Measurements from ENCODE around the gene LGALS13.

LGALS13 gene

GRCh38 chr19:39602224-39602623, at the start of gene LGALS13:
TSS of gene LGALS13 (plus strand) at chr19:39602524. CDS start at chr19:39602569, 45 bp downstream.
- ATAC-seq, result no peak
- DNase-seq, result no peak
- Mint-ChIP-seq H3K4me3 (no peak within 1 kb of the TSS), H3K27me3 (peaks cover 54% of the 10 kb centered on the region), H3K27ac (peak within 1 kb of the TSS in 1 of 2 donors; percentile 5), H3K4me1 (no peaks in the 10 kb centered on the region), H3K9me3 (peaks cover 0 to 8% of the 10 kb centered on the region in 2 donors)

GRCh38 chr19:39553082-39553652, 49.2 kb upstream of the LGALS13 start:
- no peaks in the 10 kb centered on the region for H3K9me3 Mint-ChIP-seq
- no peaks in the 10 kb centered on the region for H3K27me3 Mint-ChIP-seq
- H3K4me3 Mint-ChIP-seq, result no peak overlapping the region
- peaks cover 26% of the 10 kb centered on the region for H3K4me1 Mint-ChIP-seq
- peak overlapping the region in 1 of 2 donors; percentile 18 for H3K27ac Mint-ChIP-seq
- DNase-seq (no peak), ATAC-seq (no peak)

GRCh38 chr19:39554701-39555311, 47.5 kb upstream of the LGALS13 start:
- H3K9me3 Mint-ChIP-seq, result no peaks in the 10 kb centered on the region
- peaks cover 41% of the 10 kb centered on the region for H3K4me1 Mint-ChIP-seq
- H3K4me3 Mint-ChIP-seq, result no peak overlapping the region
- DNase-seq, result no peak
- ATAC-seq, result no peak
- no peak overlapping the region for H3K27ac Mint-ChIP-seq
- no peaks in the 10 kb centered on the region for H3K27me3 Mint-ChIP-seq

- no peak for ATAC-seq
- no peak overlapping the region for H3K27ac Mint-ChIP-seq
- no peaks in the 10 kb centered on the region for H3K9me3 Mint-ChIP-seq
- no peak overlapping the region for H3K4me3 Mint-ChIP-seq
- H3K4me1 Mint-ChIP-seq, result peaks cover 41% of the 10 kb centered on the region
- DNase-seq, result no peak
- no peaks in the 10 kb centered on the region for H3K27me3 Mint-ChIP-seq
These were observed 46.4 kb upstream of the LGALS13 start for GRCh38 chr19:39555883-39556282.

- peak overlapping the region; percentile 35 to 36 for H3K27ac Mint-ChIP-seq
- peak overlapping the region; percentile 52 to 57 for H3K4me3 Mint-ChIP-seq
- peaks cover 28% of the 10 kb centered on the region for H3K4me1 Mint-ChIP-seq
- DNase-seq (no peak), ATAC-seq (peak; percentile 79)
- H3K9me3 Mint-ChIP-seq, result no peaks in the 10 kb centered on the region
- no peaks in the 10 kb centered on the region for H3K27me3 Mint-ChIP-seq
These were observed 44.3 kb upstream of the LGALS13 start for GRCh38 chr19:39557811-39558623.

GRCh38 chr19:39558624-39559117, 43.7 kb upstream of the LGALS13 start:
- Mint-ChIP-seq H3K4me1 (peaks cover 28% of the 10 kb centered on the region), H3K4me3 (peak overlapping the region; percentile 52 to 57), H3K27me3 (no peaks in the 10 kb centered on the region), H3K9me3 (no peaks in the 10 kb centered on the region), H3K27ac (peak overlapping the region; percentile 35 to 36)
- DNase-seq (no peak), ATAC-seq (peak; percentile 75)

GRCh38 chr19:39563408-39563807, 38.9 kb upstream of the LGALS13 start:
- no peaks in the 10 kb centered on the region for H3K9me3 Mint-ChIP-seq
- H3K27me3 Mint-ChIP-seq, result peaks cover 1% of the 10 kb centered on the region
- DNase-seq, result no peak
- H3K27ac Mint-ChIP-seq, result no peak overlapping the region
- ATAC-seq, result no peak
- H3K4me3 Mint-ChIP-seq, result no peak overlapping the region
- H3K4me1 Mint-ChIP-seq, result peaks cover 13% of the 10 kb centered on the region

GRCh38 chr19:39566064-39566463, 36.3 kb upstream of the LGALS13 start:
- H3K4me3 Mint-ChIP-seq, result no peak overlapping the region
- ATAC-seq, result no peak

GRCh38 chr19:39568604-39569003, 33.7 kb upstream of the LGALS13 start:
- ATAC-seq, result no peak
- no peak for DNase-seq
- Mint-ChIP-seq H3K4me1 (no peaks in the 10 kb centered on the region), H3K27me3 (peaks cover 48% of the 10 kb centered on the region), H3K9me3 (peaks cover 7% of the 10 kb centered on the region in 2 donors), H3K4me3 (no peak overlapping the region), H3K27ac (no peak overlapping the region)

More at GRCh38 chr19:39566064-39566463, 36.3 kb upstream of the LGALS13 start:
- Mint-ChIP-seq H3K4me1 (no peaks in the 10 kb centered on the region), H3K27ac (no peak overlapping the region), H3K9me3 (no peaks in the 10 kb centered on the region), H3K27me3 (peaks cover 27% of the 10 kb centered on the region)
- DNase-seq, result no peak

- Mint-ChIP-seq H3K27me3 (peaks cover 31% of the 10 kb centered on the region), H3K4me3 (no peak overlapping the region), H3K27ac (no peak overlapping the region), H3K4me1 (no peaks in the 10 kb centered on the region), H3K9me3 (peaks cover 11 to 16% of the 10 kb centered on the region in 2 donors)
- DNase-seq, result no peak
- ATAC-seq, result peak; percentile 49
These were observed 19.9 kb upstream of the LGALS13 start for GRCh38 chr19:39582442-39582841.

- peaks cover 11 to 16% of the 10 kb centered on the region in 2 donors for H3K9me3 Mint-ChIP-seq
- H3K4me3 Mint-ChIP-seq, result no peak overlapping the region
- DNase-seq (no peak), ATAC-seq (no peak)
- peaks cover 27% of the 10 kb centered on the region for H3K27me3 Mint-ChIP-seq
- H3K27ac Mint-ChIP-seq, result no peak overlapping the region
- H3K4me1 Mint-ChIP-seq, result no peaks in the 10 kb centered on the region
These were observed 19.3 kb upstream of the LGALS13 start for GRCh38 chr19:39582891-39583625.

GRCh38 chr19:39587496-39587895, 14.8 kb upstream of the LGALS13 start:
- ATAC-seq (no peak), DNase-seq (no peak)
- Mint-ChIP-seq H3K4me1 (no peaks in the 10 kb centered on the region), H3K27me3 (peaks cover 31% of the 10 kb centered on the region), H3K27ac (no peak overlapping the region), H3K4me3 (no peak overlapping the region), H3K9me3 (no peaks in the 10 kb centered on the region)

- Mint-ChIP-seq H3K4me3 (no peak overlapping the region), H3K27me3 (peaks cover 31% of the 10 kb centered on the region), H3K27ac (no peak overlapping the region), H3K9me3 (no peaks in the 10 kb centered on the region), H3K4me1 (no peaks in the 10 kb centered on the region)
- no peak for ATAC-seq
- DNase-seq, result no peak
These were observed 14.3 kb upstream of the LGALS13 start for GRCh38 chr19:39588066-39588465.

GRCh38 chr19:39590265-39590664, 12.1 kb upstream of the LGALS13 start:
- Mint-ChIP-seq H3K4me1 (no peaks in the 10 kb centered on the region), H3K9me3 (no peaks in the 10 kb centered on the region), H3K27ac (no peak overlapping the region), H3K27me3 (peaks cover 29% of the 10 kb centered on the region), H3K4me3 (no peak overlapping the region)
- DNase-seq (no peak), ATAC-seq (no peak)

- no peaks in the 10 kb centered on the region for H3K4me1 Mint-ChIP-seq
- DNase-seq (no peak), ATAC-seq (no peak)
- no peak overlapping the region for H3K27ac Mint-ChIP-seq
- H3K27me3 Mint-ChIP-seq, result peaks cover 36% of the 10 kb centered on the region
- no peaks in the 10 kb centered on the region for H3K9me3 Mint-ChIP-seq
- no peak overlapping the region for H3K4me3 Mint-ChIP-seq
These were observed 9.9 kb upstream of the LGALS13 start for GRCh38 chr19:39592381-39592780.

All from stimulated activated naive CD8-positive, alpha-beta T cell treated with anti-CD3 and anti-CD28 coated beads, Interleukin-15, amount 100 ng/mL, for 72 hours (primary cell).